ENCODE data around the gene LRBA. TPM values are rescaled to one million over a fixed set of nuclear protein-coding genes. Genes with fewer than 3 reads are reported as not detected.

Gene LRBA
- total and polyA plus RNA-seq, 8 donors: 43.3 to 62.5 (median 52.3) TPM

DNA sequence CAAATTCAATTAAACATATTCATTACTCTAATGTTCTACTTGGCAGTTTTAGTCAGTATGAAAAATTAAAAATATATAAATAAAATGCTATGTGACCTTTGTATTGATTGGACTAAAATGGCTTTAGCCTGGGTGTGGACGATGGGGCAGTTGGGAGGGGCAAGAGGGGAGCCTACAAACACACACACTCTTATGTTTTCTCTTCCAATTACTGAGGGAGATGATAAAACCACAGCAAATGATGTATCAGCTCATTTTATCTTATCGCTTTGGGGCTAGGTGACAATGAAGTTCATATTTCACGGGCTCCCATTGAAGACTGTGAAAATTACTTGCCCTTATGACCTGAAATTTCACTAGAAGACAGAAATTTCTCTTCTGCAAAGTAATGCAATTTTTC lies 517.5 kb downstream of the LRBA start:
- DNase-seq (no peak), ATAC-seq (no peak)
- no peak overlapping the region for H3K4me3 ChIP-seq
- TF ChIP-seq, protein P1, sequence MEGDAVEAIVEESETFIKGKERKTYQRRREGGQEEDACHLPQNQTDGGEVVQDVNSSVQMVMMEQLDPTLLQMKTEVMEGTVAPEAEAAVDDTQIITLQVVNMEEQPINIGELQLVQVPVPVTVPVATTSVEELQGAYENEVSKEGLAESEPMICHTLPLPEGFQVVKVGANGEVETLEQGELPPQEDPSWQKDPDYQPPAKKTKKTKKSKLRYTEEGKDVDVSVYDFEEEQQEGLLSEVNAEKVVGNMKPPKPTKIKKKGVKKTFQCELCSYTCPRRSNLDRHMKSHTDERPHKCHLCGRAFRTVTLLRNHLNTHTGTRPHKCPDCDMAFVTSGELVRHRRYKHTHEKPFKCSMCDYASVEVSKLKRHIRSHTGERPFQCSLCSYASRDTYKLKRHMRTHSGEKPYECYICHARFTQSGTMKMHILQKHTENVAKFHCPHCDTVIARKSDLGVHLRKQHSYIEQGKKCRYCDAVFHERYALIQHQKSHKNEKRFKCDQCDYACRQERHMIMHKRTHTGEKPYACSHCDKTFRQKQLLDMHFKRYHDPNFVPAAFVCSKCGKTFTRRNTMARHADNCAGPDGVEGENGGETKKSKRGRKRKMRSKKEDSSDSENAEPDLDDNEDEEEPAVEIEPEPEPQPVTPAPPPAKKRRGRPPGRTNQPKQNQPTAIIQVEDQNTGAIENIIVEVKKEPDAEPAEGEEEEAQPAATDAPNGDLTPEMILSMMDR (IDR thresholded peaks at IDR 0.05): no peak
- intact Hi-C loops (cut with DNase I): no loop called here
- H3K27ac ChIP-seq: no peak overlapping the region
- H3K27me3 ChIP-seq: no peaks in the 10 kb centered on the region
- H3K9me3 ChIP-seq: no peaks in the 10 kb centered on the region
- H3K36me3 ChIP-seq: no peaks in the 10 kb centered on the region
- no peaks in the 10 kb centered on the region for H3K4me1 ChIP-seq

DNA sequence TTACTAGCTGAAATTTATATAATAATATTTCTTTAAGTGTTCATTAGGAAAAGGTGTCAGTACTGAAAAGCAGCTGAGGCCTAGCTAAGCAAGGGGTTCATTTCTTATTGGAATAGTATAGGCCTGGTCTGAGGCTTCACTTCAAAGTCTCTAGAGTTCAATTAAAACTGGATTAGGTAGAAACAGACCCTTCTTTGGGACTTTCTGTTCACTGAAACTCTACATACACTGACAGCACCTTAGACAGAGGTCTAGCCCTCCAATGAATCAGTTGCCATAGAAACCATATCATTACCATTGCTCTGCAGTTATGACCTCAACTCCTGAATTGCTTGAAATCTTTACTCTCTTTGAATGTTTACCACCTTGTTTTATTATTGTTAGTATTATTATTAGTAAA lies 519.5 kb downstream of the LRBA start:
- Histone ChIP-seq H3K4me1 (no peaks in the 10 kb centered on the region), H3K4me3 (no peak overlapping the region), H3K9me3 (no peaks in the 10 kb centered on the region), H3K27me3 (no peaks in the 10 kb centered on the region), H3K36me3 (no peaks in the 10 kb centered on the region), H3K27ac (no peak overlapping the region)
- TF ChIP-seq, protein P1 (IDR thresholded peaks at IDR 0.05): no peak
- ATAC-seq (no peak), DNase-seq (no peak)
- intact Hi-C loops (cut with DNase I): no loop called here

DNA sequence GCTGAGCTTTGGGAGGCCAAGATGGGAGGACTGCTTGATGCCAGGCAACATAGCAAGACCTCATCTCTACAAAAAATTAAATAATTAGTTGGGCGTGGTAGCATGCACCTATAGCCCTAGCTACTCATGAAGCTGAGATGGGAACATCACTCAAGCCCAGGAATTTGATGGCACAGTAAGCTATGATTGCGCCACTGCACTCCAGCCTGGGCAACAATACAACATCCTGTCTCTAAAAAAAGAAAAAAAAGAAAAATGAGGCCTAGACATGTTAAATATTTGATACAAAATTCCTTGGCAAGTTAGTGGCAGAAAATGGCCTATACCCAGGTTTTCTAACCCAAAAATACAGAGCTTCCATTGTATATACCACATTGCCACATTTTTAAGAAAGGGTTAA lies 521.2 kb downstream of the LRBA start:
- H3K36me3 ChIP-seq: no peaks in the 10 kb centered on the region
- H3K4me1 ChIP-seq: no peaks in the 10 kb centered on the region
- intact Hi-C loops (cut with DNase I): no loop called here
- no peaks in the 10 kb centered on the region for H3K9me3 ChIP-seq
- ATAC-seq (no peak), DNase-seq (no peak)
- TF ChIP-seq, protein P1 (IDR thresholded peaks at IDR 0.05): no peak
- no peaks in the 10 kb centered on the region for H3K27me3 ChIP-seq
- no peak overlapping the region for H3K27ac ChIP-seq
- no peak overlapping the region for H3K4me3 ChIP-seq

DNA sequence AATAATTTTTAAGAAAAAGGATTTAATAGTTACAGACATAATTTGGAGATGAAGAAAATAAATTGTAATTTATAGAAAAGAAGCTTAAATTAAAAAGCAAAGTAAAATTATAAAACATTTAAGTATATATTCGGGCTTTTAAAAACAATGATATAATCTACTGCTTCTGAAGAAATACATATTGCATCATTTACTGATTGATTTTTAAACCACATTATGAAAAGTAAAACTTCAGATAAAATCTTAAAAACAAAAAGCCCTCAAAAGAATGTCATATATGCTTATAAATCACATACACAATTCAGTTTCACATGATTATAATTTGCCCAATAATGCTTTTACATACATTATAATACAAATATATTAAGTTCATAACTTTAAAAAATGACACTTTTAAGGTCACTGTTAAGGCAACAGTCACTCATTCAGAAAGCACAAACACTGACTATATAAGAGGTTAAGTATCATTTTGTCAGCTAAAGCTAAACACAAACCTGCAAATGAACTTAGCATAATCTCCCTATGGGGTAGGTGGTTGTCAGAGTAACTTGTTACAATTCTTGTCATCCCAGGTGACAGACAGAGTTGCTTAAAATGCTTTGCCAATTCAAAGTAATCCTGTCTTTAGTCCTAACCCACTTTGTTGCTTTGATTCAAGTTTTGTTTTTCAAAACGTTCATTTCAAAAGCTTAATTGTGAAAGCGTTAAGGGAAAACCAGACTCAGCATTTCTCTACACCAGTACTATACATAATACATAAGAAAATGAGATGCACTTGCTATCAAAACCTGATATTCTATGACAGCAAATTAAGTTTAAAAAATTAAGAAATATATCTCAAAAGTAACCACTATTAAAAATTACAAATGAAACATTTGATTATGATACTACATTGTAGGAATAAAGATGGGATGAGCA lies 523.7 kb downstream of the LRBA start:
- TF ChIP-seq, protein P1 (IDR thresholded peaks at IDR 0.05): no peak
- intact Hi-C loops (cut with DNase I): no loop called here
- Histone ChIP-seq H3K36me3 (no peaks in the 10 kb centered on the region), H3K27me3 (no peaks in the 10 kb centered on the region), H3K4me1 (no peaks in the 10 kb centered on the region), H3K4me3 (no peak overlapping the region), H3K9me3 (no peaks in the 10 kb centered on the region), H3K27ac (no peak overlapping the region)
- ATAC-seq: no peak
- no peak for DNase-seq

DNA sequence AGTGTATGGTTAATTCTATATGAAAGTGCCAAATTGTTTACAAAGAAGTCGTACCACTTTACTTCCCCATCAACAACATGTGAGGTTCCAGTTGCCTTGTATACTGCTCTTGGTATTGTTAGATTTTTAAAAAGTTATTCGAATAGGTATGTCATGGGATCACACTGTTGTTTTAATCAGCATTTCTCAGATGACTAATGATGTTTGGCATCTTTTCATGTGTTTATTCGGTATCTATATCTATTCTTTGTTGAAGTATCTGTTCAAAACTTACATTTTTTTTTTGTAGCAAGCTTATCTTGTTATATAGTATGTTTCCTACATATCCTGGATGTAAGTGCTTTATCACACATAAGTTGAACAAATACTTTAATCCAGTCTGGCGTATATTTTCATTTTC lies 532.5 kb downstream of the LRBA start:
- intact Hi-C loops (cut with DNase I): no loop called here
- no peaks in the 10 kb centered on the region for H3K36me3 ChIP-seq
- no peaks in the 10 kb centered on the region for H3K4me1 ChIP-seq
- TF ChIP-seq, protein P1 (IDR thresholded peaks at IDR 0.05): no peak
- H3K27me3 ChIP-seq: no peaks in the 10 kb centered on the region
- no peak overlapping the region for H3K27ac ChIP-seq
- no peak overlapping the region for H3K4me3 ChIP-seq
- H3K9me3 ChIP-seq: no peaks in the 10 kb centered on the region
- DNase-seq (no peak), ATAC-seq (no peak)
